PC-3 (cell line): ENCODE data around the gene DYNC1I1.

Source experiments
- EZH2 ChIP-seq: fragments of 300-600 bp; sonication (generic); IDR thresholded peaks from one replicate; pipeline ENCODE4 v1.6.1; 2017; ENCODE audit warnings: antibody characterized with exemption, mild to moderate bottlenecking, low read length; ENCODE audit not compliant: unreplicated experiment
- EZH2phosphoT487 ChIP-seq: fragments of 300-600 bp; sonication (generic); IDR thresholded peaks from 2 replicates; pipeline ENCODE4 v1.6.1; 2018; ENCODE audit warnings: mild to moderate bottlenecking, antibody characterized with exemption, low read length, borderline replicate concordance
- TF ChIP-seq, protein P1 (sequence below): fragments of 300-600 bp; sonication (generic); conservative IDR thresholded peaks from 2 replicates; pipeline ENCODE4 v1.5.1; 2017; ENCODE audit warnings: antibody characterized with exemption, low read depth, mild to moderate bottlenecking, low read length

DNA sequence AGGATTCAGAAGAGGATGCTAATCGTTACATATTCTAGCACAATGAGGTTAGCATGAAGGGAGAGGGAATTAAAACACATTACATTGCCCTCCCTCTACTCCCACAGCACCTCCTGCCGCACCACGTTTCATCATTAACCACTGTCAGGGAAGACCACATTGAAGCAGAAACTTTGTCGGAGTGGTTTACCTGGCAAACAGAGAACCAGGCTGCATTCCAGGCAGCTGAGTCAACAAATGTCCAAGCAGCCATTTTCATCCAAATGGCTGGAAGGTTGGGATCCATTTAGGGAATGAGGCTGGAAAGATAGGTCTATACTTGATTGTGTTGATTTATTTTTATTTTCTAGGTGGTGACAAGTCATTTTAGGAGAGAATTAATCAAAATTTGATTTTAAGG, 273.6 kb downstream of the DYNC1I1 start:
- TF ChIP-seq, protein P1, sequence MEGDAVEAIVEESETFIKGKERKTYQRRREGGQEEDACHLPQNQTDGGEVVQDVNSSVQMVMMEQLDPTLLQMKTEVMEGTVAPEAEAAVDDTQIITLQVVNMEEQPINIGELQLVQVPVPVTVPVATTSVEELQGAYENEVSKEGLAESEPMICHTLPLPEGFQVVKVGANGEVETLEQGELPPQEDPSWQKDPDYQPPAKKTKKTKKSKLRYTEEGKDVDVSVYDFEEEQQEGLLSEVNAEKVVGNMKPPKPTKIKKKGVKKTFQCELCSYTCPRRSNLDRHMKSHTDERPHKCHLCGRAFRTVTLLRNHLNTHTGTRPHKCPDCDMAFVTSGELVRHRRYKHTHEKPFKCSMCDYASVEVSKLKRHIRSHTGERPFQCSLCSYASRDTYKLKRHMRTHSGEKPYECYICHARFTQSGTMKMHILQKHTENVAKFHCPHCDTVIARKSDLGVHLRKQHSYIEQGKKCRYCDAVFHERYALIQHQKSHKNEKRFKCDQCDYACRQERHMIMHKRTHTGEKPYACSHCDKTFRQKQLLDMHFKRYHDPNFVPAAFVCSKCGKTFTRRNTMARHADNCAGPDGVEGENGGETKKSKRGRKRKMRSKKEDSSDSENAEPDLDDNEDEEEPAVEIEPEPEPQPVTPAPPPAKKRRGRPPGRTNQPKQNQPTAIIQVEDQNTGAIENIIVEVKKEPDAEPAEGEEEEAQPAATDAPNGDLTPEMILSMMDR, result no peak
- no peak for TF ChIP-seq EZH2phosphoT487
- no peak for TF ChIP-seq EZH2
